Ishikawa (cell line): ENCODE data around the gene WWOX.

ENCODE experiments used
- CREB1 ChIP-seq: IDR thresholded peaks from 2 replicates; pipeline ENCODE4 v1.6.1; 2012; ENCODE audit warnings: low read depth
- EGR1 ChIP-seq: IDR thresholded peaks from 2 replicates; pipeline ENCODE4 v1.6.1; 2012
- EP300 ChIP-seq: IDR thresholded peaks from 2 replicates; pipeline ENCODE4 v1.6.1; 2012; ENCODE audit warnings: borderline replicate concordance
- MAX ChIP-seq: IDR thresholded peaks from 2 replicates; pipeline ENCODE4 v1.6.1; 2012
- NFIC ChIP-seq: IDR thresholded peaks from 2 replicates; pipeline ENCODE4 v1.6.1; 2012
- RAD21 ChIP-seq: IDR thresholded peaks from 2 replicates; pipeline ENCODE4 v1.6.1; 2012; ENCODE audit warnings: low read depth
- REST ChIP-seq: IDR thresholded peaks from 2 replicates; pipeline ENCODE4 v1.6.1; 2012; ENCODE audit warnings: low read depth, mild to moderate bottlenecking
- TAF1 ChIP-seq: IDR thresholded peaks from 2 replicates; pipeline ENCODE4 v1.6.1; 2012; ENCODE audit warnings: low read depth, mild to moderate bottlenecking
- TCF12 ChIP-seq: IDR thresholded peaks from 2 replicates; pipeline ENCODE4 v1.6.1; 2012; ENCODE audit warnings: low read depth
- TEAD4 ChIP-seq: IDR thresholded peaks from 2 replicates; pipeline ENCODE4 v1.6.1; 2012
- YY1 ChIP-seq: IDR thresholded peaks from 2 replicates; pipeline ENCODE4 v1.6.1; 2012; ENCODE audit warnings: low read depth
- ZBTB7A ChIP-seq: IDR thresholded peaks from 2 replicates; pipeline ENCODE4 v1.6.1; 2012; ENCODE audit warnings: low read depth

GRCh38 chr16:78331731-78332130 lies 232.3 kb downstream of the WWOX start:
- TF ChIP-seq EP300: no peak
- no peak for TF ChIP-seq TEAD4
- TF ChIP-seq EGR1: no peak
- TF ChIP-seq TCF12: no peak
- no peak for TF ChIP-seq YY1
- no peak for TF ChIP-seq RAD21
- no peak for TF ChIP-seq CREB1
- TF ChIP-seq TAF1: no peak
- TF ChIP-seq REST: no peak
- TF ChIP-seq NFIC: no peak
- TF ChIP-seq ZBTB7A: no peak
- no peak for TF ChIP-seq MAX
